GM21526 (cell line): Measurements from ENCODE around the gene ASPM.
"Not testable (repeated sequence)": the region's sequence is repeated elsewhere in the genome, so short reads cannot be mapped to it uniquely, and the experiment has no call there.

Experiments used
- ATAC-seq: cut with Tn5 transposase; IDR thresholded peaks from one replicate; pipeline ENCODE4 v1.9.1; 2021; ENCODE audit warnings: moderate library complexity; ENCODE audit not compliant: unreplicated experiment, low FRiP score

The ASPM gene

DNA sequence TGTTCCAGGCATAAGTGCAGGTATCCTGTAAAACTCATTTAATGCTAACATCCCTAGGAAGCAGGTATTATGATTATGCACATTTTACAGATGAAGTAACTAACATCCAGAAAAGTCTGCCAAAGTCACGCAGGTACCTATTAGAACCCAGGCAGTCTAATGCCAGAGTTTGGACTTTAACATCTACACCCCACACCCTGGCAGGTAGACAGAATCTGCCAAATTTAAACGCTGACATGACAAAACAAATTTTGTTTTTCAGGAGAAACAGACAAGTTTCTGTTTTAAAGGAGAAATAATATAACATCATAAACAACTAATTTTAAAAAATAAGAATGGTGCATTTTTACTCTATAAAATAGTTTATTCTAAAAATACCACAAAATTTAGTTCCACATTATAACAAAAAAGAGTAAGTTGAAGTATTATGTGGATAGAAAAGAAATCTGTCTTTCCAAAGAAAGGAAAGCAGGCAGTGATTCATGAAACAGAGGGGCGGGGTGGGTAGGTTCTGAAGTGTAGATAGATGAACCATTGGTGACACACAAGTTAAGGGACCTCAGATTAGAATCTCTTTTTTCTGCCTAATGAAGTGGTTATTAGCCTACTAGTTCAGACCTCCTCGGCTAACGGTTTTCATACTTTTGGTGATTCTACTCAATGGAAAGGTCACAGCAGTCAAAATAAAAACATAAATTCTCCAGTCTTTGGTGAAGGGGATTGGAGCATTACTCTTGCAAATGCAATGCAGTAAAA, 1.7 kb downstream of the ASPM start:
- no peak for ATAC-seq

DNA sequence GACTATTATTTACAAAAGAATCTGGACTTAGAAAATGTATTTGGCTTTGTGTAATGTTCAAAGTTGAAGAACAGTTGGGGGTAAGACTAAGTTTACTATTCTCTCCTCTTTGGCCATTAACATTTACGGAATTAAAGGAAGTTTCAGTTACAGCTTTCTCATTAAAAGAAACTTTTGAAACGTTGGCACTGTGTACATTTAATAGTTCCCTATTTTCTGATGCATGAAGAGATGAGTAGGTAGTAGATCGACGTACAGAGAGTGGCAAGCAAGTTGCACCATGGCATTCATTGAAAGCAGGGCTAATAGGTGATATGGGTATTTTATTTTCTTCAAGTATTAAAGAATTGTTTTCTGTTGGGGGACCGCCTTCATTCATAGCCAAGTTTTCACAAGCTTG, 3.2 kb downstream of the ASPM start:
- ATAC-seq: no peak

- ATAC-seq: no peak
These were observed 4.9 kb downstream of the ASPM start for GRCh38 chr1:197141575-197141974.

- ATAC-seq: no peak
These were observed 6.3 kb downstream of the ASPM start for GRCh38 chr1:197140121-197140520.

DNA sequence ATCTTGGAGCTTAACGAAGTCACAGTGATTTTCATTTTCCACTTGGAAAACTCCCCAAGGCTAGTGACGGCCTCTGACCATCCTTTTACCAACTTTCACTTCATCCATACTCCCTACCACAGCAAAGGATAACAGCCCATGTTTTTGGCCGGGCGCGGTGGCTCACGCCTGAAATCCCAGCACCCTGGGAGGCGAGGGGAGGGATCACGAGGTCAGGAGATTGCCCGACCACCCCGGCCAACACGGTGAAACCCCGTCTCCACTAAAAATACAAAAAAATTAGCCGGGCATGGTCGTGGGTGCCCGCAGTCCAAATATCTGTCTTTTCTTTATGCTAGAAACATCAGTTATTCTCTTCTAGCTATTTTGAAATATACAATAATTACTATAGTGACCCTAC, 7.3 kb downstream of the ASPM start:
- no peak for ATAC-seq

DNA sequence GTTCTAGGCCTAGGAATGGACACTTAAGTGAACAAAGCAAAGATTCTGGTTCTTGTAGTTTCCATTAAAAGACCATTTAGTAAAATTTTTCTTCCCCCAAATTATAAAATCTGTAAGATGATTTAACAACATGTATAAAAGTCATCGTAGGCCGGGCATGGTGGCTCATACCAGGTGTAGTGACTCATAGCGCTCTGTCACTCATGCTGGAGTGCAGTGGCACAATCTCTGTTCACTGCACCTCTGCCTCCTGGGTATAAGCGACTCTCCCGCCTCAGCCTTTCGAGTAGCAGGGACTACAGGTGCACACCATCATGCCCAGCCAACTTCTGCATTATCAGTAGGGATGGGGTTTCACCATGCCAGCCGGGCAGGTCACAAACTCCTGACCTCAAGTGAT, 9.1 kb downstream of the ASPM start:
- no peak for ATAC-seq

DNA sequence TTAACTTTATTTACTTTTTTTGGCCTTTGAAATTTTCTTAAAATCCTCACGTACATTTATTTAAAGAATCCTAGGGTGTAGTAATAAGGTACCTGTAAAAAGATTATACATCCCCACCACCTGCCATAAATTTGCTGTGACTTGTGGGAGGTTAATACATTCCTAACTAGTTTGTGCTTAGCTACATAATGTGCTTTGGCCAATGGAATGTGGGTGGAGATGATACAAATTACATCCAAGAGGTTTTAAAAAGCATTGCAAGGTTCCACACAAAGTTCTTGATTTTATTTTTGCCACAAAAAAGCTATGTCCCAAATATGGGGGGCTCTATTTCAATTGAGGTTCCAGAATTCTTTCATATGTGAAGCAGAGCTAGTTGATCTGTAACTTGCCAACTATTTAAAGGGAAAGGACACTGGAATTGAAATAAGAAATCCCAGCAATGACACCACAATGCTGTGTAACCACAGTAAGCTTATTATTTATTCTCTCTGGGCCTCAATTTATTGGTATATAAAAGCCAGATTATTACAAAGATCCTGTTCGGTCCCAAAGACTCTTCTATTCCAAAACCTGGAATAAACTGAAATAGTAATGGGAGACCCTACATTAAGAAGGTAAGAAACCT, 15.7 kb downstream of the ASPM start:
- ATAC-seq: no peak

DNA sequence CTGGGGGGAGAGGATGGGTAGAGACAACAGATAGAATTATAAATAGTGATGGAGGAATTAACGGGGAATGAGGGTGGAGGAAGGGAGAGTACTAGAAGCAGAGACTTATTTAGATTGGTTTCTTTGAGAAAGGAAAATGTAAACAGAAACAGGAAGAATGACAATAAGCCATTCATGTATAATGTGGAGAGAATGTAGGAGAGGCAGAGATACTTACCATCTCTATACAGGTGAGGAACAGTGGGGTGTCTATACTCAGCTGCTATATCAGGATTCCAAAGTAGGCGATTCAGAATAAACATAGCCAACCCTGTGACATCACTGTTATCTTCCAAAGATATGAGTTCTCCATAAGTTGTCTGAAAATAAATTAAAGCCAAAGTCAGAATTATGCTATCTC, 16.8 kb downstream of the ASPM start:
- no peak for ATAC-seq

GRCh38 chr1:197127246-197127912, 19.1 kb downstream of the ASPM start:
- no peak for ATAC-seq

GRCh38 chr1:197126691-197127090, 19.8 kb downstream of the ASPM start:
- ATAC-seq: no peak

DNA sequence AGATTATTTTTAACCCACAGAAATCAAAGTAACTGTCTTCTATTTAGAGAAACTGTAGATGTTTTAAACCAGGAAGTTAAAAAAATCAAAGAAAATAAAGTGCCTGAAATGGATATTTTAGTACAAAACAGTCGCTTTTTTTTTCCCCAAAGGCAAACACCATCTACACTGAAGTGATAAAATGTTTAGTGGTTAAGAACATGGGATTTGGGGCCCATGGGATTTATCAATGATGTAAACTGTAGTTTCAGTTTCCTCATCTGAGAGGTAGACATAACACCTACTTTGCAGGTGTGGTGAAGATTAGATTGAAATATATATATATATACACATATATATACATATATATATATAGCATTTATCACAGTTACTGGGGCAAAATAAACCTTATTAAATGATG, 22.1 kb downstream of the ASPM start:
- ATAC-seq: no peak

- no peak for ATAC-seq
These were observed 30.3 kb downstream of the ASPM start for GRCh38 chr1:197116156-197116555.

DNA sequence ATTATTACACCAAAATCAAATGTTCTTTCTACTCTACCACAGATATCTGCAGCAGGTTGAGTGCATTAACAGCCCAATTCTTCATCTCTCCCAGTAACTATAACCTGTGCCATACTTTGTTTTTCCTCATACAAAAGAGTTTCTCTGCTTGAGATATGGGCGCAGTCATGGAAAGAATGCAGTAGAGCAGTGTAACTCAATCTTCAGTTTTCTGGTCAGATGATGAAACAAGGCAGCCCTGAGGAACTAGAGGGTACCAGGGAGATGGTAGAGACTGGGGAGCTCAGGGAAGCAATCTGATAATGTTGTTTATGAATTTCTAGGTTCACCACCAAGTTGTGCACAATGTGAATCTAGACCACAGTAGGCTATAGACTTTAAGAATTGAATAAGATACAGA, 39.6 kb downstream of the ASPM start:
- no peak for ATAC-seq

- ATAC-seq: no peak
These were observed 43.2 kb downstream of the ASPM start for GRCh38 chr1:197103300-197103699.

DNA sequence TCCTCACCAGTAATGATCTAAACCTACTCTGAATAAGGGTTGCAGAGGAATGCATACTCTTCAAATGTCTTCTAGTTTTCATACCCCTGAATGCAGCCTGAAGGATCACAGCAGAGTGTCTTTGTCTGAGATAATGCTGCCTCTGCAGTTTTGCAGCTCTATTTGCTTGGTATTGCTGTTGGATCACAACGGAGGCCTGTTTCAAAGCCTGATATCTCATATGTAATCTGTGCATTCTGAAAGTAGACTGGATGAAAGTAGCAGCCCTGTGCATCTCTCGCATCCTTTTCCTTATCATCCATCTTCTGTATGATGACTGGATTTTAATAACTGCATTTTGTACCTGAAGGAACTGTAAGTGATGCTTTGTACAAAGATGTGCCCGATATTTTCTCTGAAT, 44.5 kb downstream of the ASPM start:
- ATAC-seq: no peak

DNA sequence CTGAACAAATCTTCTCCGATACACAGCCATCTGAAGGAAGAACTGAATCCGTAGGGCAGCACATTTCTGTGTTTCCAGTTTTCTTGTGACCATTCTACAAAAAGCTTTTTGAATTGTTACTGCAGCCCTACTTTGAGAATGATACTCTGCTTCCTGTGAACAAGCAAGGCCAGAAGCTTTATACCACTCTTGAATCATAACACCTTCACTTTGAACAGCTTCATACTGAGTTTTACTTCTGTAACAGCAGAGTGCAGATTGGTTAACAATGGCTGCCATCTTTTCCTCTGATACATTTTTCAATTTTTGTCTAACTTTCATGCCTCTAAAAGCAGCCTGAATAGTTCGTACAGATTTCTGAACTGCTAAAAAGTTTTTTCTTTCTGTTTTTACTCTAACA, 45.8 kb downstream of the ASPM start:
- ATAC-seq: no peak

DNA sequence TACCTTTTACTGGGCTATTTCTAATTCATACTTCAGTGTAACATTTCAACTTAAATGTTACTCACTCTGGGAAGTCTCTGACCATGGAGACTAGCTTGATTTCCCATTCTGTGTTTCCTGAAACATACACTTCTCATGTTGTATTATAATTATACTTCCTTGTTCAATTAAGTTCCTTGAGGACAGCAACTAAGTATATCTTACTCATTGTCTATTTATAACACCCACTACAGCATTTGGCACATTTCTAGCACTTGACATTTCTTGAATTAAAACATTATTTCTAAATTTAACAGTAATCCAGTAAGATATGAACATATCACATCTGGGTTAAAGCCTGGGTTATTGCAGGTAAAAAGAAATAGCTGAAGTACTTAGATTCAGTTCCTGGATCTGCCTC, 47.0 kb downstream of the ASPM start:
- no peak for ATAC-seq

DNA sequence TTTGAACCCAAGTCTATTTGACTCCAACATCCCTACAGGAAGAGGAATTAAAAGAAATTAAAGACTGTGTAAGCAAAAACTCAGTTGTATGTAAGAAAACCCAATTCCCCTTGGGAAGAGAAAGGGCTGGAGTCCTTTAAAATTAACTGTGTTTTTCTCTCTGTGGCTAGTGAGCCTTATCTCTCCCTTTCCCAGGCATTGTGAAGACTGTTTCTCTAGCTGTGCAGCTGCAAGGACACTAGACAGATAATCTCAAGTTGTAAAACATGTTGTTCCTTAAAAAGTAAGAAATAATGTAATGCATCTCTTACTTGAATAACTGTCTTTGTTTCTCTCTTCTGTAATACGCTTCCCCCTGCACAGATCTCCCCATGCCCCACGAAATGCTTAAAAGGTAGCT, 49.5 kb downstream of the ASPM start:
- ATAC-seq: not testable (repeated sequence)

DNA sequence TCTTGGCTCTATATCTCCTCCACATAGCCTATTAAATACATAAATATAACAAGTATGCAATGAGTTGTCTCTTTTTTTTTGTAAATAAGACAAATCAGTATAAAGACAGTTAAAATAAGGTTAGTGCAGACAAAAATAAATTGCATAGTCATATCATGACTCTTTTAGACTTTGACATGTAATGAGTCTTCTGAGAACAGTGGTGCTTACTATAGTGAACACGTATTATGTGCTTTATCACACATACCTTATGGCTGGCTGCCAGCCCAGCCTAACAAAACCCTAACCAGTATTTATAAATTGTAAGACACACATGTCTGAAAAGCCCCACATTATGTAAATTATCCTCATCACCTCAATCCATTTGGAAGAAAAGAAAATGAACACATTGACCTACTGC, 50.3 kb downstream of the ASPM start:
- no peak for ATAC-seq

GRCh38 chr1:197093226-197093885, 53.1 kb downstream of the ASPM start:
- ATAC-seq: no peak

GRCh38 chr1:197092491-197093023, 53.9 kb downstream of the ASPM start:
- ATAC-seq: no peak
